GM19043 (cell line): Measurements from ENCODE around the gene SOHLH1.

ENCODE experiments used
- ATAC-seq: cut with Tn5 transposase; IDR thresholded peaks from one replicate; pipeline ENCODE4 v1.9.1; 2021; ENCODE audit warnings: low read depth; ENCODE audit not compliant: unreplicated experiment

The SOHLH1 gene

DNA sequence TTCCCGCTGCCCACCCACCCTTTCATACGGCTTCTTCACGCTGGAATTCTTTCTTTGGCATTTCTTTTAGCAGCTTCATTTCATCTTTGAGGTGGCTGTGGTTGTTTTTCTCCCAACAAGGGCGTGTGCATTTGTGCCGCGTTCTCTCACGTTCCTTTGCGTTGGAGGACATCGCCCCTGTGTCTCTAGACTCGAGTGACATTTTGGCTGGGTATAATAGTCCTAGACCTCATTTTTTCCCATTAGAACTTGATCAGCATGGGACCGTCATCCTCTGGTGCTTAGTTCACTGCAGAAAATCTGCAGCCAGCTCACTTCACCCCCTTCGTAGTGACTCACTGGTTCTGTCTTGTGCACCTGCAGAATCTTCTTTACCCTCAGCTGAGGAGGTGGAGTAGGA is 32.2 kb upstream of the SOHLH1 start:
- ATAC-seq, result no peak

DNA sequence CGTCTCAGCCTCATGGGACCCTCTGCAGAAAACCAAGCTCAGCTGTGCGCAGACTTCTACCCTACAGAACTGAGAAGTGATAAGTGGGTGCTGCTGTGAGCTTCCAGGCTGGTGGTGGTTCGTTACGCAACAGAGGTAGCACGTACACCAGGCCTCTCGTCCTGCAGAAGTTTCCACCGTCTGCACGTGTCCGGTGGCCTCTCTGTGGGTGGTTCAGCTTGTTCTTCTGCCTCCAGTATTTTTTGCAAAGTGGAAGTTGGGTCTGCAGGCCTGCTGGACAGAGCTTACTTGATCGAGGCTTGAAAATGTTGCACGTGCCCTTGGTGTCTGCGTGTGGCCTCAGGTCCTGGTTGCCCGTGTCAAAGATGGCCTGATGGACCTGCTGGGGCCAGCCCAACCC is 30.2 kb upstream of the SOHLH1 start:
- no peak for ATAC-seq

DNA sequence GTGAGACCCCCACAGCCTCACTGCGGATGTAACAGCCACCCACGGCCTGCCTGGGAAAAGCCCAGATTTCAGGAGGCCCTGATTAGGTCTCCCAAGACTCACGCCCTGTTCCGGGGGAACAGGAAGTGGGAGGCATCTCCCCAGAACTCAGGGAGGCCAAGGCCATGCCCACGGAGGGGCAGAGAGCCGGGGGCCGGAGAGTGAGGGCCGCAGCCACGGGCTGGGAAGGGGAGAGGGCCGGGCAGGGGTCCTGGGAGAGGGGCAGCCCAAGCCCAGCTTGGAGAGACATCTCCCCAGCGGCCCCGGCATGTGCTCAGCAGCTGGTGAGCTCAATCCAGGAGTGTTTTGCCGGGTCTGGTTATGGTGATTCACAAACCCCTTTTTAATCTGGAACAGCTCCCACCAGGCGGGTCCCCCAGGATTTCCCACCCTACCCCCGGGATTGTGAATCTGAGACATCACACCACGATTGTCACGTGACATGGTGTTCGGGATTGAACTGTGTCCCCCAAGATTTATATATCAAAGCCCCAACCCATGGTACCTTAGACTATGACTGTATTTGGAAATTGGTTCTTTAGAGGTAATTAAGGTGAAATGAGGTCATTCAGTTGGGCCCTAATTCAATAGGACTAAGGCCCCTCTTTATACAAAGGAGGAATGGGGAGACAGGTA is 29.3 kb upstream of the SOHLH1 start:
- ATAC-seq, result no peak

DNA sequence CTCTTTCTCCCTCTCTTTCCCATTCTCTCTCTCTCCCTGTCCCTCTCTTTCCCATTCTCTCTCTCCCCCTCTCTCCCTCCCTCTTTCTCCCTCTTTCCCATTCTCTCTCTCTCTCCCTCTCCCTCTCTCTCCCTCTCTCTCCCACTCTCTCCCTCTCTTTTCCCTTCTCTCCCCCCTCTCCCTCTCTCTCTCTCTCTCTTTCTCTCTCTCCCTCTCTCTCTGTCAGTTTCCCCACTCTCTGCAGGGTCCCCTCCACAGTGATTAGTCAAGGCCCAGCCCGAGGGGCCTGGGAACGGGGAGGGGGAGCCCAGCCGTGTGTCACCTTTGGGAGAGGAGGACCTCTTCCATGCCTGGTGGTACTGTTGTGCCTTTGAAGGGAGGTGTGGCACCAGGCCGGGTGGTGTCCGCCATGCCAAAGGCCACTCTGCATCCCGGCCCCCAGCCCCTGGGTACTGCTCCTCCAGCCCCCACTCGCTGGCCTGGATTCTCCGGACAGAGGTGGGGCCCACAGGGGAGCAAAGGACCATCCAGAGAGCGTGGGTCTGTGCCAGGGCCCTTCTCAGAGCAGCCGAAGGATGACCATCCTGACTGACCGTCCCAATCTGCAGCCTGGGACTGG is 28.1 kb upstream of the SOHLH1 start:
- ATAC-seq, result no peak

DNA sequence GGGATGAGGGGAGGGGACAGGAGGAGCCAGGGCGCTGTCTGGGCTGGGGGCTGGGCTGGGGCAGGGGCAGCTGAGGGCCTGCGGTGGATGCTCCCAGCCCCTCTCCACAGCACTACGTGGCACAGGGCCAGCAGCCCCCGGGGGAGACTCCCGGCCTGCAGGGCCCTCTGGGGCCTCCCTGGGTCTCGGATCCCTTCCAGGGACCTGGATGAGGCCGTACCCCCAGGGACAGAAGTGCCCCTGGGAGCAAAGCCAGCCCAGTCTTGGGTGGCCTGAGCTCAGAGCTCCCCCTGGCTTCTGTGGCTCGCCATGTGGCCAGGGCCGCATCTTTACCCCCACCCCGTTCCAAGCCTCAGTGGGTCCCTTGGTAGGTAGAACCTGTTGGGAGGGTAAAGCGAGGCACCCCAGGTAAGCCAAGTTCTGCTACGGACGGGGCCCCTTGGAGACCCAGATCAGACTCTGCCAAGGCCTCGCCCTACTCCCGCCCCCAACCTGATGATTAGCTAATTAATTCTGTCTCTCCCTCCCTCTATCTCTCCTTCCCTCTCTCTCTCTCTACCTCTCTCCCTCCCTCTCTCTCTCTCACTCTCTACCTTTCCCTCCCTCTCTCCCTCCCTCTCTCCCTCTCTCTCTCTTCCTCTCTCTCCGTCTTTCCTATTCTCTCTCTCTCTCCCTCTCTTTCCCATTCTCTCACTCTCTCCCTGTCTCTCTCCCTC is 27.0 kb upstream of the SOHLH1 start:
- ATAC-seq, result no peak

DNA sequence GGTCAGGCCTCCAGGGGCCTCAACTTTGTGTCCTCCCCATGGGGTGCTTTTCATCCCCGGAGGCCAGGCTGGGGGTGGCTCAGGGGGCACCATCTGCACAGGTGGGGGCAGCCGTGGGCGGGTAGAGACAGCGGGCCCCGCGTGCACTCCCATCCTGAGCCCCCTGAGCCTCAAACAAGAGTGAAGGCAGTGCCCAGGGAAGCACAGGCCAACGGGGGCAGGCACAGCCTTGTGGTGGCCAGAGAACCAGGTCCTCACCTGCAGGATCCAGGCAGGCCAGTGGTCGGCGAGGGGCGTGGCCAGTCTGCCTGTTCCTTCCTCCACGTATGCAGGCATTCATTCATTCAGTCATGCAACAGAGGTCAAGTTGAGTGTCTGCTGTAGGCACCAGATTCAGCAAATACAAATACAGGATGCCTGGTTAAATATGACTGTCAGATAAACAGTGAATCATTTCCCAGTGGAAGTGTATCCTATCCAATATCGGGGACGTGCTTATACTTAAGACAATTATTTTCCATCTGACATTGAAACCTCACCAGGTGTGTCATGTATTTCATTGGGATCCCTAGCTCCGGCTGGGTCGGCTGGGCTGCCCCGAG is 25.0 kb upstream of the SOHLH1 start:
- no peak for ATAC-seq

DNA sequence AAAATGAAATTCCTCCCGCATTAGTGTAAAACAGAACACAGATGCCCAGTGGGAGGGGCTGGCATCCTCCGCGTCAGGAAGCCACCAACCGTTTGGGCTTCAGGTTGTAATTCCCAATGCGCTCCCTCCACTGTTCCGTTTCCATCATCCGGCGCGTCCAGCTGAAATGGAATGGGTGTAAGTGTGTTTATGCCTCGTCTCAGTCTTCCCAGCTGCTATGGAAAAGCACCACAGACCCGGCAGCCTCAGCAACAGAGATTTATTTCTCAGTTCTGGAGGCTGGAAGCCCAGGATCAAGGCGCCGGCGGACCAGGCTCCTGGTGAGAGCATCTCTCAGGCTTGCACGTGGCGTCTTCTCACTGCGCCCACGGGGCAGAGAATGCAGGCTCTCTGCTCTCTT is 23.1 kb upstream of the SOHLH1 start:
- no peak for ATAC-seq

DNA sequence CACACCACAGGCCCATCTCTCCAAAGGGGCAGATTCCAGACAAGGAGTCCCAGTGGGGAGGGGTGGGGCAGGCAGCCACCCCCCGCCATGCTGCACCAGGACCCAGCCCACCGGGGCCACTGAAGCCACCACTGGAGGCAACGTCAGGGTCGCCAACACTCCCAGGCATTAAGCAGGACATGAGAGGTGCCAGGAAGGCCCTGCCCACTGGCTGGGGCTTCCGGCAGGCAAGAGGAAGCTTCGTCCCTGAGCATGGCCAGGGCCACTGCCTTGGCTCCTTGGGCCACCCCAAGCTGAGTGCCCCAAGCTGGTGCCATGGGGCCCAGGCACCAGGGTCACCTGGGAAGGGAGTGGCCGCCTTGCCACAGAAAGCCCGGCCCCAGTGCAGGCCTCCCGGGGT is 20.2 kb upstream of the SOHLH1 start:
- ATAC-seq, result no peak

DNA sequence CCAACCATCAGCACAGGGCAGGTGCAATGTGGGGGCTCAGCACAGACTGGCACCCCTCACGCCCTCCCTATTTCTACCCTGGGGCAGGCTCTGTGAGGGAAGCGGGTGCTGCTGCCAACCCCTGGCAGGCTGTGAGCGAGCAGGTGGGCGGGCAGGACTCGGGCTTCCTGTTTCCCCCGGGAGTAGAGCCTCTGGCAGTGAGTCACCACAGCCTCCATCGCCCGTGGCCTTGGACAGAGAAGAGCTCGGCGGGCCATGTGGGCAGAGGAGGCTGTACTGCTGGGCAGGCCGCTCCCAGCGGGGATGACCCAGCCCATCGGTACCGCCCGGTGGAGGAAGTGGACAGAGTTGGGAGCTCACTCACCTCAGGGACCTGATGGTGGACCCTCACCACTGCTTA is 19.3 kb upstream of the SOHLH1 start:
- no peak for ATAC-seq

DNA sequence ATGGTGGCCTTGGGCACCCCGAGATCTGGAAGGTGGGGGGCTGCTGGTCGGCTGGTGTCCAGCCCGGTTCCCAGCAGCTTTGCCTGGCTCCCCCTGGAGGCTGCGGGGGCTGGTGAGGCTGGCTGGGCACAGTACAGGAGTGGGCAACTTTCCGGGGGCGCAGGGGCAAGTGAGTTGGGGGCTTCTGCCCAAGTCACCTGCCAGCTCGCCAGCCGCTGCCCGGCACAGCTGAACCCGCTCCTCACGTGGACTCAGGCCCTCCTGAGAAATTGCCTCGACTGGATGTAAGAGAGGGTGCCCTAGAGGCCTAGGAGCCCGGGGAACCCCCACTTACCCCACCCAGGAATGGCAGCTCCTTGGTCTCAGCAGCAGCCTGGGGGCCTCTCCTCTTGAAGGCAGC is 18.1 kb upstream of the SOHLH1 start:
- no peak for ATAC-seq

DNA sequence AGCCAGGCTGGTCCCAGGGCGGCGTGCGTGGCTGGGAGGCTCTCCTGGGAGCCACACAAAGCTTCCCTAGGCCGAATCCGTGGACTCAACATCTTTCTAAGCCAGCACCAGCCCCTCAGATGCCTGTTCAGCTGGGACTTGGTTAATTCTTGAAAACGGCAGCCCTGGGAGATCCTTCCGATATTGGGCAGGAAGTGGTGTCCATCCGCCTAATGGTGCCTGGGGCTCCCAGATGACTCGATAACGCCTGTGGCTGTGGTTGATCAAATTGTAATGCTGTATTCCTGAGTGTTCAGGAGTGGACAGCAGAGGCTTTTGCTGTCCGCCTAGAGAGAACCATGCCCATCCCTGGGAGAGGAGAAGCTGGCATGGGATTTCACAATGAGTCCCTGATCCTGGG is 16.8 kb upstream of the SOHLH1 start:
- no peak for ATAC-seq

DNA sequence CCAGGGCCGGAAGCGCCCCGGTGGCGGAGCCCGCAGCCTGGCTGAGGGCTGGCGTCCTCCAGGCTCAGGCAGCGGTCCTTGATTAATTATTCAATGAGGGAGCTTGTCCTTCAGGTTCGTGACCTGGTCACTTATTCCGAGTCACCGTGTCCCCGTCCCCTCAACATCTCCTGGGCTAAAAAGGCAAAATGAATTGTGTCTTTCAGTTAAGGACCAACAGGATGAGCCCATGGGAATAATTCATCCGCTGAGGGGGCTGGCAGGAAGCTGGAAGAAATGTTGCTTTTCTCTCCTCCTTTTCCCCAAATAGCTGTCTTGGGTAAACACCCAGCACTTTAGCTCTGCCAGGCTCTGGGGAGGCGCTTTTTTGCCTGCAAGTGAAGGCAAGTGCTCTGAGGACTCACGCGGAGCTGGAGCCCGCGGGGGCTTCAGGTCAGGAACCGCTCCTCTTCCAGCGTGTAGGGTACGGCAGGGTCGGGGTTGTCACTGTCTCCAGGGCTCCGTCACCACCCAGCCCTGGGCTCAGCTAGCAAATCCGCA is 15.8 kb upstream of the SOHLH1 start:
- no peak for ATAC-seq

DNA sequence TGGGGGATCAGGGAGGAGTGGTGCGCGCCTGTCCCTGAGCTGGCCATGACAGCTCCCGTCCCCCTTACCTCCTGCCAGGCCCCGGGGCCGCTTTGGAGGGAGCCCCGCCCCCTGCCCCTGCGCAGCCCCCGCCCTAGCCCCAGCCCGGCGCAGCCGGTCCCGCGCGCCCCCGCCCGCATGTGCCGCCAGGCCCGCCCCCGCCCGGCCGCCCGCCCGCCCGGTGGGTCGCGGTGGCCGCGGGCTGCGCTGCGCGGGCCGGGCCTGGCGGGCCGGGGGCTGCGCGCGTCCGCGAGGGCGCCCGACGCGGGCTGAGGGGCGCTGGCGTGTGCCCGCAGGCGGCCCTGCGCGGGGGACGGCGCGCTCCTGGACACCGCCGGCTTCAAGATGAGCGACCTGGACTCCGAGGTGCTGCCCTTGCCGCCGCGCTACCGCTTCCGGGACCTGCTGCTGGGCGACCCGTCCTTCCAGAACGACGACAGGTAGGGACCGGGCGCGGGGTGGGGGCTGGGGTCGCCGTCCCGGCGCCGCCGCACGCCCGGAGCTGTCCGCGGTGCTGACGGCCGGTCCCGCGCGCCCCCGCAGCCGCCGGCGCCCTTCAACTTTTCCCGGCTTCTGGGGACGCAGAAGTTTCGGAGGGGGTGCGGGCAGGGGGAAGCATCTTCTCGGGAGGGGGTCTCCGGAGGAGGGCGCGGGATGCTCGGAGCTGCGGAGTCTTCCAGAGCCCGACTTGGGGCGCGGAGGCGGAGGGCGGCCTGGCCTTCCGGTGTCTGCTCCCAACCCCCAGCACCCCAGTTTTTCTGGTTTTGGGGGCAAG is 15.2 kb upstream of the SOHLH1 start:
- ATAC-seq, result no peak

DNA sequence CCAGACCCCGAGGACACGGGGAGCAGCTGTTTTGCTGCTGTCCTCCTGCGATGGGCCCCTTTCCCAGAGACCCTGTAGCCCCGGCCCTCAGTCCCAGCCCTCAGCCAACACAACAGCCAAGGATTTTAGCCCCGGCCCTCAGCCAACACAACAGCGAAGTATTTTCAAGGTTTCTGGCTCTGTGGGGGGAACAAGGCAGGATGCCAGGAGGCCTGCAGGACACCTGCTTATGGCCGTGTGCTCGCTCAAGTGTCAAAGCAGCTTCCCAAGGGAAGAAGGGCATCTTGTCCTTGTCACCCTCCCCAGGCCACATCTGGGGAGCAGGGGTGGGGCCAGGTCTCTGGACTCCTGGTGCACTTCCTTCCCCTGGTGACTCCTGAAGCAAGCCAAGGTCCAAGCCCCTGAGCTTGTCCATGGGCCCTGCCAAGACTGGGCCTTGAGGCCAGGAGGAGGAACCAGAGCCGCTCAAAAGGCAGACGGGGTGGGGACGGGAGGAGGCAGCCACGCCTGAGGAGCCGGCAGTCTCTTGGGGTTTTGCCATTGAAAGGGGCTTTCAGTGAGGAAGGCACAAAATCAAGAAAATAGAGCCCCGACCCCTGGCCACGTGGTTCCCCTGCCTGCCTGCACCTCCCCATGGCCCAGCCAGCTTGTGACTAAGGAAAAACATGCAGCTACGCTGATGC is 13.5 kb upstream of the SOHLH1 start:
- no peak for ATAC-seq

DNA sequence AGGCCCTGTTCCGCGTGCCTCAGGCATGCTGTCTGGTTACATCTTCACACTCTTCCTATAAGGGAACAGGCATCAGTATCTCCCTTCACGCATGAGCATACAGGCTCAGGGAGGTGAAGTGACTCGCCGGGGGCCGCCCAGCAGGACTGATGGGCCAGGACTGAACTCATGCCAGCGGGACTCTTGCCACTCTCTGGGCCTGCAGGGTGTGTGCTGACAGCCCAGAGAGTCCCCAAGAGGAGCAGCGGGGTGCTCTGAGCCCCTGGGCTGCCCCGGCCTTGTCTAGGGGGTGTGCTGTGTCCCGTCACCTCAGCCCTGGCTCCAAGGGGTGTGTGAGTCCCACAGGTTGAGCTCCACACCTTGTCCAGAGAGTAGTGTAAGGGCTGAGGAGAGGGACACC is 12.6 kb upstream of the SOHLH1 start:
- ATAC-seq, result no peak

DNA sequence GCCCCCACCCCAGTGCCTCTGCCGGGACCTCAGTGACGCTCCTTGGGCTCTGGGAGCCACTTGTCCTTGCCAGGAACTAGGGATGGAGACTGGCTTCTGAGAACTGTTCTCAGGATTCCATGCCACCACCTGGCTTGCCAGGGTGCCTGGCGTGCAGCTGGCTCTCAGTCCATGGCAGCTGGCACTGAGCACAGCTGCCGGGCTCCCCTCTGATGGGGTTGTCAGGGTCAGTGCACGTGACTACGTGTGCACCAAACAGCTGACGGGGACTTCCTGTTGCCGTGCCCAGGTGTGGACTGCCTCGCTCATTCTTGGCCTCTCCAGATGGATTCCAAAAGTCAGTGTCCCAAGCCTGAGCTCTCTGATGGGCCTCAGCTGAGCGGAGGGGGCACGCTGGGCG is 12.1 kb upstream of the SOHLH1 start:
- no peak for ATAC-seq

DNA sequence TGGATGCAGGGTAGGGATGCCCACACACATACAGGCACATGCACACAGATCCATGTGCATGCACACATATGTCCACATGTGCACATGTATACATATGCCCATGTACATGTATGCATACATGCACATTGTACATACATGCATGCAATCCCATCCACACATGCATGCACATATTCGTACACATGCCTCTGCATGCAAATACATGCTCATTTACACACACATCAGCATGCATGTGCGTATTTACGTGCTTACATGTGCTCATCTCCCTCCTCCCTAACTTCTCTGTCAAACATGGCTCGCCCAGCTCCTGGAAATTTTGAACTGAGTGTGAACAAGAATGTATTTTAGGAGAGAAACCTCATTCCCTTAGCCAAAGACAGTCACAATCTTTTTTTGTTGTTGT is 8.9 kb upstream of the SOHLH1 start:
- no peak for ATAC-seq

DNA sequence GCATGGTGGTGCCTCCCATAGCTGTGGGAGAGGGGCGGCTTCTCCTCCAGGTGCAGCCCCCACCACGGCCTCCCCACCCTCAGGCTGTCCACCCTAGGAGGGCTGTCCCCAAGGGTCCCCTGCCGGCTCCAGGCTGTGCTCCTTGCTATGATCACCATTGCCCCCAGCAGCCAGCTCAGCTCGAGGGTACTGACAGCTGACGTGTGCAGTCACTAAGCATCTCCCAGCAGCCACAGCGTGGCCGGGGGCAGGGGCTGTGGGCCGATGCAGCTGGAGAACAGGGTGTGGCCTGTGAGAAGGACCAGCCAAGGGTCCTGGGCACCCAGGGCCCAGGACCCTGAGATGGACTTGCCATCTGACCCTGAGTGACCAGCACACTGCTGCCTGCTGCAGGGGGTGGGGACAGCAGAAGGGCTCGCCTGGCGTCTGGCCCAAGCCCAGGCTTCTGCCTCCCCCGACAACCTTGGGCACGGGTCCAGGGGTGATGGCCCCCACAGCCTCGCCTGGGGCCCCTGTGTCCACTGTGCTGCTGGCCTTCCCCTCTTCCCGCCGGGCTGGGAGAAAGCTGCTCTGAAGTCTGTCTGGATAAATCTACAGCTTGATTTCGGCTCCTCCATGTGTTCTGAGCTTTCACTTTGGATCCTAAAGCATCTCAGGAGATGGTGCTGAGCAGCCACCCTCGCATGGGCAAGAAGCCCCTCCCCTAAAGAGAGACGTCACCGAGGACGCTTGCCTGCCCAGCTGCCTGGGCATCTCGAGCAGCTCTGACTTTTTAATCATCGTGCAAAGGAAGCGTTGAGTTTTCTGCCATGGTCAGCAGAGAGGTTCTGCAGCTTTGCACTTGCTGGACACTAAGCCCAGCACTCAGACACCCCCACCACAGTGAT is 8.2 kb upstream of the SOHLH1 start:
- no peak for ATAC-seq

DNA sequence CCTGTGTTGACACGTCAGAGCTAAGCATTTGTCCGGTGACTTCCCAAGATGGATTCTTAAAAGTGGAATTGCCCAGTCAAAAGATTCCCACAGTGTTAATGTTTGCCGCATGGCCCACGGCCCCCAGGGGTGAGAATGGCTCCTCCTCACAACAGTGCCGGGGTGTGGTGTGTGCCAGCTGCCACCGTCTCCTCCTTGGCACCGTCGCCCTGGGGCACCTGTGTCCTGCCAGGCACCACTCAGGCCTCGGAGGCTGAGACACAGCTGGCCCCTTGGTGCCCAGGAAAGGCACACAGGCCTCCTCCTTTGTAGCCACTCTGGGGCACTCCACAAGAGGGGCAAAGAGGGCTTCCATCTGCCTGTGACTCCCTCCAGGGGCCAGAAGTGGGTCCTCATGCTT is 7.0 kb upstream of the SOHLH1 start:
- ATAC-seq, result no peak
